Fibroblast of lung (primary cell): ENCODE results near the gene JARID2. TPM values are rescaled to one million over a fixed set of nuclear protein-coding genes. Genes with fewer than 3 reads are reported as not detected.

Experiments
- DNase-seq, 2 donors: peaks; one replicate each; pipeline versions ENCODE4 v3.0.0 to v3.0.0-alpha.2; 2010; ENCODE audit warnings: low read depth in 2 of 2
- H2AFZ ChIP-seq: 2 replicates; pipeline ENCODE4 v1.5.1; 2012; ENCODE audit warnings: low read length, control low read depth, inconsistent platforms
- H3K27ac ChIP-seq: 2 replicates; pipeline ENCODE4 v1.5.1; 2011; ENCODE audit warnings: low read length, control low read depth; ENCODE audit not compliant: insufficient read depth
- H3K27me3 ChIP-seq: 2 replicates; pipeline ENCODE4 v1.5.1; 2011; ENCODE audit warnings: mild to moderate bottlenecking, low read length; ENCODE audit not compliant: control insufficient read depth, insufficient read depth
- H3K36me3 ChIP-seq: 2 replicates; pipeline ENCODE4 v1.5.1; 2011; ENCODE audit warnings: low read length; ENCODE audit not compliant: control insufficient read depth, insufficient read depth
- H3K4me1 ChIP-seq: 2 replicates; pipeline ENCODE4 v1.5.1; 2011; ENCODE audit warnings: low read length; ENCODE audit not compliant: control insufficient read depth, insufficient read depth; ENCODE audit errors: extremely low read depth
- H3K4me2 ChIP-seq: 2 replicates; pipeline ENCODE4 v1.5.1; 2011; ENCODE audit warnings: low read length, control low read depth; ENCODE audit not compliant: insufficient read depth; ENCODE audit errors: extremely low read depth
- H3K4me3 ChIP-seq, 4 experiments: fragments of 200-600 bp in 1 of 4; sonication (generic) in 1 of 4; replicated peaks in 1 of 4; 2 replicates each; pipeline ENCODE4 v1.5.1; 2011 to 2016; ENCODE audit warnings: low read length in 4 of 4, low read depth in 3 of 4, mild to moderate bottlenecking in 3 of 4, control low read depth in 2 of 4, inconsistent platforms in 1 of 4, mixed read lengths in 1 of 4; ENCODE audit not compliant: insufficient read depth in 1 of 4; ENCODE audit errors: control extremely low read depth in 1 of 4
- H3K79me2 ChIP-seq: 2 replicates; pipeline ENCODE4 v1.5.1; 2012; ENCODE audit warnings: mild to moderate bottlenecking, low read length, inconsistent platforms; ENCODE audit not compliant: control insufficient read depth, insufficient read depth
- H3K9ac ChIP-seq: 2 replicates; pipeline ENCODE4 v1.5.1; 2011; ENCODE audit warnings: mild to moderate bottlenecking, low read length, control low read depth; ENCODE audit not compliant: insufficient read depth
- H3K9me3 ChIP-seq: 2 replicates; pipeline ENCODE4 v1.5.1; 2012; ENCODE audit warnings: low read depth, low read length; ENCODE audit not compliant: control insufficient read depth, insufficient read depth
- H4K20me1 ChIP-seq: 2 replicates; pipeline ENCODE4 v1.5.1; 2011; ENCODE audit warnings: low read length; ENCODE audit not compliant: control insufficient read depth, insufficient read depth; ENCODE audit errors: extremely low read depth
- CTCF ChIP-seq, 2 donors: IDR thresholded peaks in 1 of 2; conservative IDR thresholded peaks in 1 of 2; 1 replicate in 1 of 2; 2 replicates in 1 of 2; pipeline ENCODE4 v1.5.1; 2011 to 2012; ENCODE audit warnings: low read length in 2 of 2, control low read depth in 1 of 2, inconsistent platforms in 1 of 2, low read depth in 1 of 2, mild to moderate bottlenecking in 1 of 2
- EZH2 ChIP-seq: IDR thresholded peaks from 2 replicates; pipeline ENCODE4 v1.5.1; 2012; ENCODE audit warnings: low read length, control low read depth, mild to moderate bottlenecking; ENCODE audit errors: missing control alignments
- polyA plus RNA-seq, 2 donors: library from polyadenylated mRNA; depleted of rRNA in 1 of 2; stranded (reverse) in 1 of 2; unstranded in 1 of 2; fragments of >200 nt; gene quantifications; 2 replicates each; pipeline ENCODE4 v1.2.1, GENCODE V29; 2011 to 2012; ENCODE audit warnings: missing spikeins in 1 of 2
- total RNA-seq: library from RNA; depleted of rRNA; stranded (reverse); fragments of >200 nt; gene quantifications from 2 replicates; pipeline ENCODE4 v1.2.1, GENCODE V29; 2014

The JARID2 gene
- total and polyA plus RNA-seq, 2 donors (not counting 1 experiment from before 2014, with no cell fraction given): 5.0 to 8.2 TPM

GRCh38 chr6:15382712-15383111 lies 136.8 kb downstream of the JARID2 start:
- TF ChIP-seq CTCF (conservative IDR thresholded peaks at IDR 0.05 in 1 of 2, IDR thresholded peaks at IDR 0.05 in 1 of 2; ENCODE audit: low read depth in 1 of 2, low read length in 2 of 2): no peak
- no peak for TF ChIP-seq EZH2
- Histone ChIP-seq H3K4me1 (no peaks in the 10 kb centered on the region), H3K4me2 (no peak overlapping the region)

GRCh38 chr6:15384901-15385300 lies 139.0 kb downstream of the JARID2 start:
- H3K79me2 ChIP-seq: peaks cover 9% of the 10 kb centered on the region

More at GRCh38 chr6:15382712-15383111, 136.8 kb downstream of the JARID2 start:
- Histone ChIP-seq H3K27ac (no peak overlapping the region), H4K20me1 (peaks cover 2% of the 10 kb centered on the region), H3K9ac (no peak overlapping the region), H3K27me3 (no peaks in the 10 kb centered on the region), H2AFZ (no peak overlapping the region), H3K9me3 (no peaks in the 10 kb centered on the region), H3K79me2 (peaks cover 6% of the 10 kb centered on the region), H3K4me3 (no peak overlapping the region), H3K36me3 (no peaks in the 10 kb centered on the region)
- no peak for DNase-seq

GRCh38 chr6:15385521-15385920 lies 139.7 kb downstream of the JARID2 start:
- Histone ChIP-seq H3K27ac (no peak overlapping the region), H3K4me1 (peaks cover 8% of the 10 kb centered on the region), H3K79me2 (peaks cover 11% of the 10 kb centered on the region), H3K4me2 (no peak overlapping the region), H2AFZ (no peak overlapping the region), H3K27me3 (no peaks in the 10 kb centered on the region), H3K9ac (no peak overlapping the region), H3K9me3 (no peaks in the 10 kb centered on the region), H4K20me1 (peaks cover 2% of the 10 kb centered on the region), H3K36me3 (no peaks in the 10 kb centered on the region), H3K4me3 (no peak overlapping the region)
- TF ChIP-seq CTCF (conservative IDR thresholded peaks at IDR 0.05 in 1 of 2, IDR thresholded peaks at IDR 0.05 in 1 of 2; ENCODE audit: low read depth in 1 of 2, low read length in 2 of 2): no peak
- TF ChIP-seq EZH2: no peak
- no peak for DNase-seq

More at GRCh38 chr6:15384901-15385300, 139.0 kb downstream of the JARID2 start:
- no peak overlapping the region for H3K4me2 ChIP-seq
- H2AFZ ChIP-seq: no peak overlapping the region
- no peak for TF ChIP-seq EZH2
- no peak for TF ChIP-seq CTCF (conservative IDR thresholded peaks at IDR 0.05 in 1 of 2, IDR thresholded peaks at IDR 0.05 in 1 of 2; ENCODE audit: low read depth in 1 of 2, low read length in 2 of 2)
- no peaks in the 10 kb centered on the region for H3K27me3 ChIP-seq
- no peak overlapping the region for H3K27ac ChIP-seq
- H3K9me3 ChIP-seq: no peaks in the 10 kb centered on the region
- no peak for DNase-seq
- H3K36me3 ChIP-seq: no peaks in the 10 kb centered on the region
- H4K20me1 ChIP-seq: peaks cover 2% of the 10 kb centered on the region
- H3K4me3 ChIP-seq: no peak overlapping the region
- H3K4me1 ChIP-seq: peaks cover 4% of the 10 kb centered on the region
- no peak overlapping the region for H3K9ac ChIP-seq
